ENCODE results near the gene MATCAP1.

MATCAP1 gene

GRCh38 chr16:67208154-67208896 lies 24.6 kb upstream of the MATCAP1 start:
- no peak for DNase-seq (ENCODE audit: low read depth in 2 of 2)

- DNase-seq (ENCODE audit: low read depth in 2 of 2) = no peak
These were observed 23.7 kb upstream of the MATCAP1 start for GRCh38 chr16:67207249-67208091.

DNA sequence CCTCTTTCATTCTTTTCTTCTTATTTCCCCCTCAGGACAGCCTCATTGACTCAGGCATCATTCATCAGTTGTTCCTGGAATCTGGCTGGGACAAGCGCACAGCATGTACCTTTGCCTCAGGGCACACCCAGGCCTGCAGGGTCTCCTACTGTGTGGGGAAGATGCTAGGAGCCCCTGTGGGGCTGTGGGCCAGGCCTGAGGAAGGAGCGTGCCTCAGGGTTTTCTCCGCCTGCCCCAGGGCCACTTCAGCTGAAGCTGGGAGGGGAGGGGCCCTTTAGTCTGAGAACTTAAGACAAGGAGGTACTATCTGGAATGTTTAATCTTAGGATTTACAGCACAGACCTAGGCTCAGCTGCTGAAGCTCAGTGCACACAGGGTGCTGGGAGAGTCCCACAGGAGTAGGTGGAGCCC lies 23.1 kb upstream of the MATCAP1 start:
- no peak for DNase-seq (ENCODE audit: low read depth in 2 of 2)

DNA sequence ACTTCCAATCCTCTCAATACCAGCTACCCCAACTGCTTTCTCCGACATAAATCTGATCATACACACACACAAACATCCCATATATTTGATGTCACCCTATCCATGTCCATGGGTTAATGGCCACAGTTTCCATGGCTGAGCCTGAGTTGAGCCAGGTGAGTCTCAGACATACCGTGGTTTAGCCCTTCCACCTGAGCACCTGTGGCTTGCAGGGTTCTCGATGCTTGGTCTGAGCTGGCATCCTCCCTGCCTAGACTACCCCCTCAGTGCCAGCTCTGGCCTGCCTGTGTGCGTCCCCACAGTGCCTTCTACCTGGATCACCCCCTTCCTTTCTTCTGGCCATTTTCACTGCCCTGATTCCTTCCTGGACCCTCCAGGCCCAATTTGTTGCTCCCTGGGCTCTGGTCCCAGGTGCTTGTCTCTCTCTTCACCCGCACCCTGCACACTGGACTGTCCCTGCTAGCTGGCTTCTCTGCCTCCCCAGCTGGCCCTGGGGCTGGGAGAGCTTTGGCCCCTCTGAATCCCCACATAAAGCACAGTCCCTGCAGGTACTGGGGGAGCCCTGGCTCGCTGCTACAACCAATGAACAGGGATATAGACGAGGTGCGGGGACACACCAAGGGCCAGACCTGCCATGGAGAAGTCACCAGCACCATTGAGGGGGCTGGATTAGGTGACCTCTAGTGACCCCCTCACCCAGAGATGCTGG lies 22.5 kb upstream of the MATCAP1 start:
- DNase-seq (ENCODE audit: low read depth in 2 of 2) = no peak

- DNase-seq (ENCODE audit: low read depth in 2 of 2) = no peak
These were observed 20.3 kb upstream of the MATCAP1 start for GRCh38 chr16:67204076-67204475.

- DNase-seq (ENCODE audit: low read depth in 2 of 2) = no peak
These were observed 19.3 kb upstream of the MATCAP1 start for GRCh38 chr16:67202956-67203493.

- DNase-seq (ENCODE audit: low read depth in 2 of 2) = no peak
These were observed 18.7 kb upstream of the MATCAP1 start for GRCh38 chr16:67202426-67202825.

- DNase-seq (ENCODE audit: low read depth in 2 of 2) = no peak
These were observed 17.9 kb upstream of the MATCAP1 start for GRCh38 chr16:67201411-67202345.

GRCh38 chr16:67200491-67200890 lies 16.7 kb upstream of the MATCAP1 start:
- DNase-seq (ENCODE audit: low read depth in 2 of 2) = no peak

GRCh38 chr16:67199808-67200198 lies 16.0 kb upstream of the MATCAP1 start:
- no peak for DNase-seq (ENCODE audit: low read depth in 2 of 2)

GRCh38 chr16:67199011-67199807 lies 15.4 kb upstream of the MATCAP1 start, which contains the start of gene ELMO3:
TSS of gene ELMO3 (plus strand) at chr16:67199131. CDS start at chr16:67199327, 196 bp downstream.
- DNase-seq (ENCODE audit: low read depth in 2 of 2) = no peak

DNA sequence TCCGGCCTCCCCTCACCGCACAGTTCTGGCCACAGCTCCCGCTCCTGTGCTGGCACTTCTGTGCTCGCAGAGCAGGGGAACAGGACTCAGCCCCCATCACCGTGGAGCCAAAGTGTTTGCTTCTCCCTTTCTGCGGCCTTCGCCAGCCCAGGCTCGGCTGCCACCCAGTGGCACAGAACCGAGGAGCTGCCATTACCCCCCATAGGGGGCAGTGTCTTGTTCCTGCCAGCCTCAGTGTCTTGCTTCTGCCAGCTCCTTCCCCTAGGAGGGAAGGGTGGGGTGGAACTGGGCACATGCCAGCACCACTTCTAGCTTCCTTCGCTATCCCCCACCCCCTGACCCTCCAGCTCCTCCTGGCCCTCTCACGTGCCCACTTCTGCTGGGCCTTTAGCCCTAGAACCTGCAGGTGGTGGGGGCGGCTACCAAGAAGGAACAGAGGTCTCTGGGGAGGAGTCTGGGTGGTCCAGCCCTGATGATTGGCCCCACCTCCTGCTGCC lies 14.5 kb upstream of the MATCAP1 start:
- no peak for DNase-seq (ENCODE audit: low read depth in 2 of 2)

DNA sequence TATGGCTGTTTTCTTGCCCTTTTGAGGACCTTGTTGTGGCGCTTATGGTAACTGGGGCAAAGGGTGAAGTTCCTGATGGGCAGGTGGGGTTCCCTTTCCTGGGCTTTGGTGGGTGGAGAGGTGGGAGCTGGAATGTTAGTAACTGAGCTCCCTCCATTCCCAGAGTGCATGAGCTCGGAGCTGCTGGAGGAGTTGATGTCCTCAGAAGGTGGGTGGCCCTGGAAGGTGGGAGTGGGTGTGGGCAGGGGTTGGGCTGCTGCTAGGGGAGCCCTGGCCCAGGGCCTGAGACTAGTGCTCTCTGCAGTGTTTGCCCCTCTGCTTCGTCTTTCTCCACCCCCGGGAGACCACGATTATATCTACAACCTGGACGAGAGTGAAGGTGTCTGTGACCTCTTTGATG lies 13.9 kb upstream of the MATCAP1 start:
- DNase-seq (ENCODE audit: low read depth in 2 of 2) = no peak

DNA sequence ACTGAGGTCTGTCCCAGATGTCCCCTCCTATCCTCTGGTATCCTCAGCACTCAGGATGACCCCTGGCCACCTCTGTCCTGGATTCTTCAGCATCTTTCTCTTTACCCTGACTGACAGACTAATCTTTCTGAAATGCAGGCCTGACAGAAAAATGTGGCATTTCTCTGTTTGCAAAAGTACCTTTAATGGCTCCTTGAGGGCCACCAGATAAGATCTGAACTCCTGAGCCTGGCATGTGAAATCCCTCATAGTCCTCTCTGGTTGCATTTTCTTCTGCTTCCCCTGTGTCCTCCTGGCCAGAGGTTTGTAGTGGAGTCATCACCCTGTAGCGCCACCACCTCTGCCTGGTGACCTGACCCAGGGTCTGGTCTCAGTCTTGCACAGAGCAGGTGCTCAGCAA lies 13.1 kb upstream of the MATCAP1 start:
- DNase-seq (ENCODE audit: low read depth in 2 of 2) = no peak

DNA sequence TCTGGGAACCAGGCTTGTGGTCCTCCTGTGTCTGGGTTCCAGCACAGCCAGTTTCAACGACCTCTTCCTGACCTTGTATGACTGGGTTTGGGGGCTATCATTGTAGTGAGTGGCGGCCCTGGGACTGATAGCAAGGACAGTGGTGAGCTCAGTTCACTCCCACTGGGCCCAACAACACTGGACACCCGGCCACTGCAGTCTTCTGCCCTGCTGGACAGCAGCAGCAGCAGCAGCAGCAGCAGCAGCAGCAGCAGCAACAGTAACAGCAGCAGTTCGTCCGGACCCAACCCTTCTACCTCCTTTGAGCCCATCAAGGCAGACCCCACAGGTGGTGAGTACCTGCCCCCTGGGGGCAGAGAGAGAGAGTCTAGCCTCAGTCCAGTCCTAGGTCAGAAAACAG lies 11.9 kb upstream of the MATCAP1 start:
- DNase-seq (ENCODE audit: low read depth in 2 of 2) = no peak

GRCh38 chr16:67194260-67194659 lies 10.5 kb upstream of the MATCAP1 start:
- DNase-seq (ENCODE audit: low read depth in 2 of 2) = no peak

- DNase-seq (ENCODE audit: low read depth in 2 of 2) = no peak
These were observed 9.8 kb upstream of the MATCAP1 start for GRCh38 chr16:67193536-67193935.

DNA sequence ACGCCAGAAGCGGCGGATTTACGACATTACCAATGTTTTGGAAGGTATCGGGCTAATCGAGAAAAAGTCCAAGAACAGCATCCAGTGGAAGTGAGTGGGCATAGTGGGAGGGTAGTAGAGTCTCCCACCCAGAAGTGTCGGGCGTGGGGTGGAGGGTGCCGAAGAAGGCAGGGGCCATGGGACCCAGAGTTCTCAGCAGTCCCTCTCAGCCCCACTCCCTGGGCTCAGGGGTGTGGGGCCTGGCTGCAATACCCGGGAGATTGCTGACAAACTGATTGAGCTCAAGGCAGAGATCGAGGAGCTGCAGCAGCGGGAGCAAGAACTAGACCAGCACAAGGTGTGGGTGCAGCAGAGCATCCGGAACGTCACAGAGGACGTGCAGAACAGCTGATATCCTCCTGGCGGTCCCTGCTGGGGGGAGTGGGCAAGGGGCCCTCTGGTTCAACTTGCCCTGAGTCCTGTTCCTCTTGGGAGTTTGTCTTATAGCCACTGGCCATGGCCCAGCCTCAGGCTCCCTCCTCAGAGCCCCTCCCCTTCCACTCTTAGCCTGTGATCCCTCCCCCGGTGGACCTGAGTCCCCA lies 9.1 kb upstream of the MATCAP1 start:
- DNase-seq (ENCODE audit: low read depth in 2 of 2) = no peak

DNA sequence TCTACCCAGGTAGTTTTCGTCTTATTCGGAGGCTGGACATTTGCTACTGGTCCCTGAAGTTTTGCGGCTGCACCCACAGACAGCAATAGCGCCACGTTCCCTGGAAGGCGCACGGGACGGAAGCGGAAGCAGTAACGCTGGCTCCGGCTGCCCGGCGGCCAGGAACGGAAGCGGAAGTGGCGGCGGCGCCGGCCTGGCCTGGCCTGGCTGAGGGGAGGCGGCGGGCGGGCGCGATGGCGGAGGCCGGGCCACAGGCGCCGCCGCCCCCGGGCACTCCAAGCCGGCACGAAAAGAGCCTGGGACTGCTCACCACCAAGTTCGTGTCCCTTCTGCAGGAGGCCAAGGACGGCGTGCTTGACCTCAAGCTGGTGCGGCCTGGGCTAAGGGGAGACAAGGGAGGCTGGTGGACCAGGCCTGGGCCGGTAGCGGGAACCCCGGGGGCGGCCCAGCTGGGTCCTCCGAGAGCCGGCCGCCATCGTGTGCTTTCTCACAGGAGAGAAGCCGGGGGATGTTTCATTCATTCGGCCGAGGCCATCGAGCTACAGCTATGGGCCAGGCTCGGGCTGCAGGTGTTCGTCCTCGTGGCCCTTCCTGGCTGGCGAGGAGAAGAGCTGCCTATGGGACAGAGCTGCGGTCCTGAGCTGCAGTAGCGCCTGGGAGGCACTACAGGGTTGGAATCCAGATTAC lies 8.4 kb upstream of the MATCAP1 start, which contains the start of gene E2F4:
E2F4 (plus strand) TSS at position 161 of the 687 bp plus-strand sequence; CDS start at position 234, 73 bp downstream.
- DNase-seq (ENCODE audit: low read depth in 2 of 2) = peak; percentile 78 to 82
